Caco-2 (cell line): ENCODE results near the gene FRZB. TPM values are rescaled to one million over a fixed set of nuclear protein-coding genes. Genes with fewer than 3 reads are reported as not detected.

Source experiments
- BruUV-seq: library from RNA; stranded (reverse); fragments of 400-500 nt; replicated peaks from 2 replicates; lab custom pipeline; 2021; lab: Mats Ljungman, UMichigan
- CTCF ChIA-PET: fragments of 300-600 bp; sonication (Branson Sonifier 250); formaldehyde crosslinking; loops from one replicate; lab custom pipeline; 2022; ENCODE audit warnings: antibody characterized with exemption; lab: Charles Lee
- POLR2A ChIA-PET: fragments of 300-600 bp; sonication (Branson Sonifier 250); formaldehyde crosslinking; loops from one replicate; lab custom pipeline; 2022; ENCODE audit warnings: antibody characterized with exemption; lab: Charles Lee
- DNase-seq, 2 experiments: peaks; one replicate each; pipeline versions ENCODE4 v3.0.0 to v3.0.0-alpha.2; 2020 to 2022
- H3K27me3 ChIP-seq: replicated peaks from 2 replicates; pipeline ENCODE4 v1.6.0; 2011; ENCODE audit warnings: low read length; ENCODE audit not compliant: control insufficient read depth, insufficient read depth
- H3K36me3 ChIP-seq: 2 replicates; pipeline ENCODE4 v1.5.1; 2011; ENCODE audit warnings: low read length; ENCODE audit not compliant: control insufficient read depth, insufficient read depth
- H3K4me1 ChIP-seq: fragments of 250-450 bp; sonication (Bioruptor Pico); 2 replicates; pipeline ENCODE4 v1.5.1; 2020; ENCODE audit warnings: mild to moderate bottlenecking
- H3K4me3 ChIP-seq: 2 replicates; pipeline ENCODE4 v1.5.1; 2011; ENCODE audit warnings: low read depth, mild to moderate bottlenecking, control low read depth, low read length
- H3K9me3 ChIP-seq: fragments of 250-450 bp; sonication (Bioruptor Pico); 2 replicates; pipeline ENCODE4 v1.5.1; 2020; ENCODE audit warnings: mild to moderate bottlenecking, moderate library complexity
- H3K27ac Mint-ChIP-seq: one replicate; pipeline ENCODE4 v1.8.0; 2022; ENCODE audit warnings: mixed read lengths; ENCODE audit not compliant: unreplicated experiment
- H3K27me3 Mint-ChIP-seq: one replicate; pipeline ENCODE4 v1.8.0; 2022; ENCODE audit warnings: mixed read lengths; ENCODE audit not compliant: insufficient read depth, unreplicated experiment
- H3K36me3 Mint-ChIP-seq: one replicate; pipeline ENCODE4 v1.8.0; 2022; ENCODE audit warnings: mild to moderate bottlenecking, mixed read lengths; ENCODE audit not compliant: insufficient read depth, unreplicated experiment
- H3K4me1 Mint-ChIP-seq: one replicate; pipeline ENCODE4 v1.8.0; 2022; ENCODE audit warnings: low read depth, mixed read lengths; ENCODE audit not compliant: unreplicated experiment
- H3K4me3 Mint-ChIP-seq: one replicate; pipeline ENCODE4 v1.8.0; 2022; ENCODE audit warnings: mild to moderate bottlenecking, moderate library complexity, mixed read lengths; ENCODE audit not compliant: unreplicated experiment
- H3K9me3 Mint-ChIP-seq: one replicate; pipeline ENCODE4 v1.8.0; 2022; ENCODE audit warnings: mixed read lengths; ENCODE audit not compliant: unreplicated experiment
- intact Hi-C: fragments of 100-400 bp; cut with micrococcal nuclease; formaldehyde crosslinking; loops from one replicate; pipeline ENCODE4 v1.10.0; 2022; ENCODE audit not compliant: unreplicated experiment
- total RNA-seq: library from RNA; stranded (reverse); gene quantifications from 2 replicates; pipeline ENCODE4 v1.2.3, GENCODE V29; 2022
- TF ChIP-seq, protein P1 (sequence below), 2 experiments: fragments of 200-600 bp in 1 of 2; IDR thresholded peaks; 1 replicate in 1 of 2; 2 replicates in 1 of 2; pipeline versions ENCODE4 v1.5.1 to v1.8.0; 2011 to 2022; ENCODE audit warnings: antibody characterized with exemption in 1 of 2, control low read depth in 1 of 2, inconsistent platforms in 1 of 2, low read depth in 1 of 2, low read length in 1 of 2, mild to moderate bottlenecking in 1 of 2, moderate library complexity in 1 of 2; ENCODE audit not compliant: insufficient read depth in 1 of 2, severe bottlenecking in 1 of 2, unreplicated experiment in 1 of 2

Gene FRZB
- total RNA-seq, 1 experiment from 2014 or later, result not detected

GRCh38 chr2:182818501-182818900, 47.9 kb downstream of the FRZB start:
- TF ChIP-seq, protein P1, sequence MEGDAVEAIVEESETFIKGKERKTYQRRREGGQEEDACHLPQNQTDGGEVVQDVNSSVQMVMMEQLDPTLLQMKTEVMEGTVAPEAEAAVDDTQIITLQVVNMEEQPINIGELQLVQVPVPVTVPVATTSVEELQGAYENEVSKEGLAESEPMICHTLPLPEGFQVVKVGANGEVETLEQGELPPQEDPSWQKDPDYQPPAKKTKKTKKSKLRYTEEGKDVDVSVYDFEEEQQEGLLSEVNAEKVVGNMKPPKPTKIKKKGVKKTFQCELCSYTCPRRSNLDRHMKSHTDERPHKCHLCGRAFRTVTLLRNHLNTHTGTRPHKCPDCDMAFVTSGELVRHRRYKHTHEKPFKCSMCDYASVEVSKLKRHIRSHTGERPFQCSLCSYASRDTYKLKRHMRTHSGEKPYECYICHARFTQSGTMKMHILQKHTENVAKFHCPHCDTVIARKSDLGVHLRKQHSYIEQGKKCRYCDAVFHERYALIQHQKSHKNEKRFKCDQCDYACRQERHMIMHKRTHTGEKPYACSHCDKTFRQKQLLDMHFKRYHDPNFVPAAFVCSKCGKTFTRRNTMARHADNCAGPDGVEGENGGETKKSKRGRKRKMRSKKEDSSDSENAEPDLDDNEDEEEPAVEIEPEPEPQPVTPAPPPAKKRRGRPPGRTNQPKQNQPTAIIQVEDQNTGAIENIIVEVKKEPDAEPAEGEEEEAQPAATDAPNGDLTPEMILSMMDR (IDR thresholded peaks at IDR 0.05; ENCODE audit: insufficient read depth in 1 of 2, low read depth in 1 of 2, low read length in 1 of 2, severe bottlenecking in 1 of 2, unreplicated experiment in 1 of 2), result no peak
- peaks cover 13% of the 10 kb centered on the region for H3K4me1 Mint-ChIP-seq
- intact Hi-C loops, result no loop called here
- peaks cover 15% of the 10 kb centered on the region for H3K4me1 ChIP-seq
- H3K9me3 ChIP-seq, result no peaks in the 10 kb centered on the region
- no peaks in the 10 kb centered on the region for H3K27me3 Mint-ChIP-seq
- no peaks in the 10 kb centered on the region for H3K27me3 ChIP-seq
- no peaks in the 10 kb centered on the region for H3K36me3 Mint-ChIP-seq
- no peaks in the 10 kb centered on the region for H3K9me3 Mint-ChIP-seq
- no peak overlapping the region for H3K27ac Mint-ChIP-seq
- no peak overlapping the region for H3K4me3 Mint-ChIP-seq
- BruUV-seq, result no TSS peak
- CTCF ChIA-PET, result no interaction called here
- no peaks in the 10 kb centered on the region for H3K36me3 ChIP-seq
- POLR2A ChIA-PET, result no interaction called here
- no peak for DNase-seq
- H3K4me3 ChIP-seq, result no peak overlapping the region

DNA sequence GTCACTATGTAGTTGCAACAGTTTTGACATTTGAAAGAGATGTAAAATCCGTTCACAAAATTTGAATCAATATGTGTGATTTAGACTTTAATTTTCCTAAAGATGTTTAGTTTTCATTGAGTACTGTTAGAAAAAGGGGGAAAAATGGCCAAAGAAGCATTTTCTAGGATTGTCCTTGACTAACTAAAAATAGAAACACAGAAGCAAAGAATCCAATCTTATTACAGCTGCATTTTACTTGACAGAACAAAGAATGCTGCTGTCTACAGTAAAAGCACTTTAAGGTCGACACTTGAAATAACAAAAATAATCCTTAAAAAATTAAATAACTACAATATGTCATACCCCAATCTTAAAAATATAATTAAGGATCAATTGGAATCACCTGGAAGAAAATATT, 48.9 kb downstream of the FRZB start:
- no peaks in the 10 kb centered on the region for H3K9me3 Mint-ChIP-seq
- CTCF ChIA-PET, result no interaction called here
- Histone ChIP-seq H3K27me3 (no peaks in the 10 kb centered on the region), H3K36me3 (no peaks in the 10 kb centered on the region), H3K9me3 (no peaks in the 10 kb centered on the region), H3K4me3 (no peak overlapping the region), H3K4me1 (peaks cover 9% of the 10 kb centered on the region)
- no peak for DNase-seq
- no TSS peak for BruUV-seq
- intact Hi-C loops, result no loop called here
- no peak overlapping the region for H3K27ac Mint-ChIP-seq
- no peaks in the 10 kb centered on the region for H3K27me3 Mint-ChIP-seq
- TF ChIP-seq, protein P1 (IDR thresholded peaks at IDR 0.05; ENCODE audit: insufficient read depth in 1 of 2, low read depth in 1 of 2, low read length in 1 of 2, severe bottlenecking in 1 of 2, unreplicated experiment in 1 of 2), result no peak
- no peak overlapping the region for H3K4me3 Mint-ChIP-seq
- peaks cover 3% of the 10 kb centered on the region for H3K4me1 Mint-ChIP-seq
- H3K36me3 Mint-ChIP-seq, result no peaks in the 10 kb centered on the region
- POLR2A ChIA-PET, result no interaction called here

DNA sequence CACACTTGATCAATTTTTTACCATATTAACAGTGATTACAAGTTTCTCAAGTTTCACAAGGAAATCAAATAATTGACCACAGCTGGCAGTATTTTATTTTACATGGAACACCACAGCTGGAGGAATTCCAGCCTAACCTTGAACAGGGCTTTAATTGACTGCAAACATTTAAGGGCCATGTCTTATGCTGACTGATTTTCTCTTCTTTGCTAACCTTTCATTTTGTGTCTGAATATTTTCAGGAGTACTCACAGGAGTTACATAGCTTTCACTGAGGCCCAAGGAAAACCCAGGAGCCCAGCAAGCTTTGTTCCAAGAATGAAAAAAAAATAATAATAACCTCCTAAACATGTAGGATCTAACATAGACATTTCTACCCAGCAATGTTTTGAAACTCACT, 49.6 kb downstream of the FRZB start:
- TF ChIP-seq, protein P1 (IDR thresholded peaks at IDR 0.05; ENCODE audit: insufficient read depth in 1 of 2, low read depth in 1 of 2, low read length in 1 of 2, severe bottlenecking in 1 of 2, unreplicated experiment in 1 of 2), result no peak

More for the DNA sequence above, 49.6 kb downstream of the FRZB start:
- BruUV-seq, result no TSS peak
- H3K27me3 Mint-ChIP-seq, result no peaks in the 10 kb centered on the region
- H3K36me3 Mint-ChIP-seq, result no peaks in the 10 kb centered on the region
- ChIA-PET CTCF (no interaction called here), POLR2A (no interaction called here)
- no peak overlapping the region for H3K4me3 Mint-ChIP-seq
- Histone ChIP-seq H3K4me3 (no peak overlapping the region), H3K9me3 (no peaks in the 10 kb centered on the region), H3K36me3 (no peaks in the 10 kb centered on the region), H3K27me3 (no peaks in the 10 kb centered on the region), H3K4me1 (peaks cover 5% of the 10 kb centered on the region; the same call in 1 of the 2 replicates)
- no peaks in the 10 kb centered on the region for H3K9me3 Mint-ChIP-seq
- no peaks in the 10 kb centered on the region for H3K4me1 Mint-ChIP-seq
- no peak overlapping the region for H3K27ac Mint-ChIP-seq
- DNase-seq, result no peak
- intact Hi-C loops, result no loop called here
